Neural progenitor cell (in vitro differentiated cells): Measurements from ENCODE around the gene PSMC3. TPM values are rescaled to one million over a fixed set of nuclear protein-coding genes. Genes with fewer than 3 reads are reported as not detected.

Experiments
- DNase-seq: peaks from one replicate; pipeline ENCODE4 v3.0.0-alpha.2; 2016; ENCODE audit warnings: low spot score
- H2AFZ ChIP-seq: fragments of 200-600 bp; sonication (generic); replicated peaks from 2 replicates; pipeline ENCODE4 v1.6.1; 2016; ENCODE audit warnings: antibody characterized with exemption
- H3F3A ChIP-seq: fragments of 200-600 bp; sonication (generic); 2 replicates; pipeline ENCODE4 v1.6.1; 2016; ENCODE audit warnings: antibody characterized with exemption, low read depth
- H3K27ac ChIP-seq: fragments of 200-600 bp; sonication (generic); 2 replicates; pipeline ENCODE4 v1.5.1; 2016; ENCODE audit warnings: mild to moderate bottlenecking
- H3K27me3 ChIP-seq: fragments of 200-600 bp; sonication (generic); 2 replicates; pipeline ENCODE4 v1.6.1; 2016; ENCODE audit warnings: mild to moderate bottlenecking, moderate library complexity
- H3K36me3 ChIP-seq: fragments of 200-600 bp; sonication (generic); 2 replicates; pipeline ENCODE4 v1.5.1; 2016
- H3K4me1 ChIP-seq: fragments of 200-600 bp; sonication (generic); 2 replicates; pipeline ENCODE4 v1.6.1; 2016; ENCODE audit warnings: mixed run types
- H3K4me2 ChIP-seq: fragments of 200-600 bp; sonication (generic); 2 replicates; pipeline ENCODE4 v1.6.1; 2016
- H3K4me3 ChIP-seq: fragments of 200-600 bp; sonication (generic); 2 replicates; pipeline ENCODE4 v1.5.1; 2016
- H3K79me2 ChIP-seq: fragments of 200-600 bp; sonication (generic); 2 replicates; pipeline ENCODE4 v1.6.1; 2016; ENCODE audit warnings: low read depth
- H3K9ac ChIP-seq: fragments of 200-600 bp; sonication (generic); 2 replicates; pipeline ENCODE4 v1.6.1; 2016
- H3K9me3 ChIP-seq: fragments of 200-600 bp; sonication (generic); 2 replicates; pipeline ENCODE4 v1.5.1; 2016; ENCODE audit warnings: low read depth
- H4K20me1 ChIP-seq: fragments of 200-600 bp; sonication (generic); 2 replicates; pipeline ENCODE4 v1.6.1; 2016; ENCODE audit warnings: low read depth
- H3K27ac Mint-ChIP-seq: 3 replicates; pipeline ENCODE4 v1.8.0; 2021; ENCODE audit warnings: mixed read lengths
- H3K27me3 Mint-ChIP-seq: 2 replicates; pipeline ENCODE4 v1.8.0; 2022; ENCODE audit warnings: low read depth, mild to moderate bottlenecking, inconsistent platforms, moderate library complexity, mixed read lengths; ENCODE audit not compliant: insufficient read depth
- H3K36me3 Mint-ChIP-seq: 3 replicates; pipeline ENCODE4 v1.8.0; 2021; ENCODE audit warnings: mixed read lengths
- H3K4me1 Mint-ChIP-seq: 3 replicates; pipeline ENCODE4 v1.8.0; 2021; ENCODE audit warnings: mixed read lengths
- H3K4me3 Mint-ChIP-seq: 3 replicates; pipeline ENCODE4 v1.8.0; 2021; ENCODE audit warnings: mild to moderate bottlenecking, moderate library complexity, mixed read lengths
- H3K9me3 Mint-ChIP-seq: 3 replicates; pipeline ENCODE4 v1.8.0; 2020; ENCODE audit warnings: mixed read lengths
- EZH2 ChIP-seq: fragments of 200-600 bp; sonication (generic); IDR thresholded peaks from 2 replicates; pipeline ENCODE4 v1.6.1; 2017; ENCODE audit warnings: antibody characterized with exemption, mild to moderate bottlenecking, moderate library complexity
- EZH2phosphoT487 ChIP-seq: fragments of 200-600 bp; sonication (generic); IDR thresholded peaks from 2 replicates; pipeline ENCODE4 v1.6.1; 2017; ENCODE audit warnings: antibody characterized with exemption
- total RNA-seq: library from RNA; depleted of rRNA; stranded (reverse); fragments of >200 nt; gene quantifications from 2 replicates; pipeline ENCODE4 v1.2.3, GENCODE V29; 2015; ENCODE audit warnings: low replicate concordance
- TF ChIP-seq, protein P1 (sequence below): fragments of 200-600 bp; sonication (generic); IDR thresholded peaks from 2 replicates; pipeline ENCODE4 v1.5.1; 2017; ENCODE audit warnings: antibody characterized with exemption, mild to moderate bottlenecking

The PSMC3 gene
- total RNA-seq, 1 donor from 2014 or later: 175 TPM

GRCh38 chr11:47448566-47449427 lies 22.6 kb upstream of the PSMC3 start, which contains the start of gene RAPSN:
Gene RAPSN (minus strand): TSS chr11:47449136. CDS start chr11:47448964, 172 bp downstream.
- no peaks in the 10 kb centered on the region for H3K4me1 ChIP-seq
- H3F3A ChIP-seq: no peaks in the 10 kb centered on the region
- no peaks in the 10 kb centered on the region for H3K27me3 ChIP-seq
- H3K9me3 ChIP-seq: no peaks in the 10 kb centered on the region
- Mint-ChIP-seq H3K27ac (peak within 1 kb of the TSS; percentile 63), H3K4me3 (no peak within 1 kb of the TSS), H3K27me3 (peaks cover 5% of the 10 kb centered on the region), H3K4me1 (no peaks in the 10 kb centered on the region), H3K9me3 (no peaks in the 10 kb centered on the region), H3K36me3 (no peaks in the 10 kb centered on the region)
- no peak for DNase-seq
- H3K9ac ChIP-seq: no peak within 1 kb of the TSS
- no peaks in the 10 kb centered on the region for H3K36me3 ChIP-seq
- TF ChIP-seq EZH2 (no peak), EZH2phosphoT487 (no peak)
- TF ChIP-seq, protein P1, sequence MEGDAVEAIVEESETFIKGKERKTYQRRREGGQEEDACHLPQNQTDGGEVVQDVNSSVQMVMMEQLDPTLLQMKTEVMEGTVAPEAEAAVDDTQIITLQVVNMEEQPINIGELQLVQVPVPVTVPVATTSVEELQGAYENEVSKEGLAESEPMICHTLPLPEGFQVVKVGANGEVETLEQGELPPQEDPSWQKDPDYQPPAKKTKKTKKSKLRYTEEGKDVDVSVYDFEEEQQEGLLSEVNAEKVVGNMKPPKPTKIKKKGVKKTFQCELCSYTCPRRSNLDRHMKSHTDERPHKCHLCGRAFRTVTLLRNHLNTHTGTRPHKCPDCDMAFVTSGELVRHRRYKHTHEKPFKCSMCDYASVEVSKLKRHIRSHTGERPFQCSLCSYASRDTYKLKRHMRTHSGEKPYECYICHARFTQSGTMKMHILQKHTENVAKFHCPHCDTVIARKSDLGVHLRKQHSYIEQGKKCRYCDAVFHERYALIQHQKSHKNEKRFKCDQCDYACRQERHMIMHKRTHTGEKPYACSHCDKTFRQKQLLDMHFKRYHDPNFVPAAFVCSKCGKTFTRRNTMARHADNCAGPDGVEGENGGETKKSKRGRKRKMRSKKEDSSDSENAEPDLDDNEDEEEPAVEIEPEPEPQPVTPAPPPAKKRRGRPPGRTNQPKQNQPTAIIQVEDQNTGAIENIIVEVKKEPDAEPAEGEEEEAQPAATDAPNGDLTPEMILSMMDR: no peak
- no peak within 1 kb of the TSS for H3K4me2 ChIP-seq
- H3K79me2 ChIP-seq: no peaks in the 10 kb centered on the region
- no peak within 1 kb of the TSS for H3K27ac ChIP-seq
- no peak within 1 kb of the TSS for H3K4me3 ChIP-seq
- no peak within 1 kb of the TSS for H2AFZ ChIP-seq
- no peaks in the 10 kb centered on the region for H4K20me1 ChIP-seq

DNA sequence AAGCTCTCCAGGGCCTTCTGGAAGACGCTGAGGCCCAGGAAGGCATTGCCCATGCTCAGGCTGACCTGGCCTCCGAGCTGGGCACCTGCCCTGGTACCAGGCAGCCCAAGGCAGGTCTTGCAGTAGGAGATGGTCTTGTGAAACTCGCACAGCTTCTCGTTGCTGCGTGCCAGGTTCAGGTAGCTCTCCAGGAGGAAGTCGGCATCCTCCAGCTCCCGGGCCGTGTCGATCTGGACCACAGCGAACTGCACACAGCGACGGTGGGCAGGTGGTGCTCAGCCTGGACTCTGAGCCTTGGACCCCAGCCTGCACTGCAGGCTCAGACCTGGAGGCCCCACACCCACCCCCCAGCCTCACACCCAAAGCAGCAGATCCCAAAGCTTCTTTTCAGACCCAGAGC lies 21.7 kb upstream of the PSMC3 start:
- Mint-ChIP-seq H3K9me3 (no peaks in the 10 kb centered on the region), H3K27me3 (peaks cover 5% of the 10 kb centered on the region), H3K4me3 (no peak overlapping the region), H3K36me3 (no peaks in the 10 kb centered on the region), H3K4me1 (no peaks in the 10 kb centered on the region), H3K27ac (peak overlapping the region; percentile 53)
- H3K4me3 ChIP-seq: no peak overlapping the region
- H3K9ac ChIP-seq: no peak overlapping the region
- TF ChIP-seq EZH2: no peak
- no peak overlapping the region for H3K4me2 ChIP-seq
- no peaks in the 10 kb centered on the region for H3K79me2 ChIP-seq
- DNase-seq: no peak
- H3K9me3 ChIP-seq: no peaks in the 10 kb centered on the region
- H3K4me1 ChIP-seq: no peaks in the 10 kb centered on the region
- H3F3A ChIP-seq: no peaks in the 10 kb centered on the region
- no peak overlapping the region for H2AFZ ChIP-seq
- H3K27me3 ChIP-seq: no peaks in the 10 kb centered on the region
- H3K36me3 ChIP-seq: no peaks in the 10 kb centered on the region
- no peak overlapping the region for H3K27ac ChIP-seq
- H4K20me1 ChIP-seq: no peaks in the 10 kb centered on the region

DNA sequence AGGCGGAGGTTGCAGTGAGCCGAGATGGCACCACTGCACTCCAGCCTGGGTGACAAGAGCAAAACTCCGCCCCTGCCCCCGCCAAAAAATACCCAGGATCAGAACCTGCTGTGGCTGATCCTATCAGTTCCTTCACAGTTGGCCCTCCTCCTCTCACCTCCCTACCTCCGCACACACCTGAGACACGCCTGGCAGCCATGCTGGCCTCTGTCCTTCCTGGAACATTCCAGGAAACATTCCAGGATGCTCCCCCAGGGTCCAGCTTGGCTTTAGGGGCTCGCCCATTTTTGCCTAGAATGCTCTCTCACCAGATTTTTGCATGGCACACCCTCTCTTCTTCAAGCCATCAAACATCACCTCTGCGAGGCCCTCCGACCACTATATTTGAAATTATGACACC lies 20.6 kb upstream of the PSMC3 start:
- Mint-ChIP-seq H3K4me1 (no peaks in the 10 kb centered on the region), H3K36me3 (no peaks in the 10 kb centered on the region), H3K27me3 (peaks cover 2% of the 10 kb centered on the region), H3K9me3 (no peaks in the 10 kb centered on the region), H3K4me3 (no peak overlapping the region), H3K27ac (no peak overlapping the region)
- Histone ChIP-seq H3K4me3 (no peak overlapping the region), H3K27me3 (no peaks in the 10 kb centered on the region), H3K4me2 (no peak overlapping the region), H3K36me3 (no peaks in the 10 kb centered on the region), H3F3A (no peaks in the 10 kb centered on the region), H3K9me3 (no peaks in the 10 kb centered on the region), H3K9ac (no peak overlapping the region), H3K79me2 (no peaks in the 10 kb centered on the region), H2AFZ (no peak overlapping the region), H4K20me1 (no peaks in the 10 kb centered on the region), H3K4me1 (no peaks in the 10 kb centered on the region), H3K27ac (no peak overlapping the region)
- DNase-seq: no peak
- TF ChIP-seq EZH2phosphoT487 (no peak), EZH2 (no peak)
- TF ChIP-seq, protein P1: no peak

DNA sequence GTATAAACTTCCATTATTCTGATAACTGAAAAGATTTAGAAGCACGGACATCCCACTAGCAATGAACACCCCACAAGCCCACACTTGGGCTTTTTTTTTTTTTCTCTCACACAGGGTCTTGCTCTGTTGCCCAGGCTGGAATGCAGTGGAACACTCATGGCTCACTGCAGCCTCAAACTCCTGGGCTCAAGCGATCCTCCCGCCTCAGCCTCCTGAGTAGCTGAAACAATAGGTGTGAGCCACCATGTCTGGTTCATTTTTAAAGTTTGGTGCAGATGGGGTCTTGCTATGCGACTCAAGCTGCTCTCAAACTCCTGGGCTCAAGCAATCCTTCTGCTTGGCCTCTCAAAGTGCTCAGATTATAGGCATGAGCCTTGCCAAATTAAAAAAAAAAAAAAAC lies 19.6 kb upstream of the PSMC3 start:
- Mint-ChIP-seq H3K27ac (no peak overlapping the region), H3K36me3 (no peaks in the 10 kb centered on the region), H3K4me3 (no peak overlapping the region), H3K27me3 (peaks cover 2% of the 10 kb centered on the region), H3K9me3 (no peaks in the 10 kb centered on the region), H3K4me1 (no peaks in the 10 kb centered on the region)
- Histone ChIP-seq H3F3A (no peaks in the 10 kb centered on the region), H3K36me3 (no peaks in the 10 kb centered on the region), H3K27me3 (no peaks in the 10 kb centered on the region), H3K27ac (no peak overlapping the region), H4K20me1 (no peaks in the 10 kb centered on the region), H2AFZ (no peak overlapping the region), H3K4me3 (no peak overlapping the region), H3K9me3 (no peaks in the 10 kb centered on the region), H3K4me2 (no peak overlapping the region), H3K9ac (no peak overlapping the region), H3K79me2 (no peaks in the 10 kb centered on the region), H3K4me1 (no peaks in the 10 kb centered on the region)
- no peak for DNase-seq
- TF ChIP-seq EZH2phosphoT487: no peak
- TF ChIP-seq, protein P1: no peak
- no peak for TF ChIP-seq EZH2
